Measurements from ENCODE around the gene CMSS1. TPM values are rescaled to one million over a fixed set of nuclear protein-coding genes. Genes with fewer than 3 reads are reported as not detected.

The CMSS1 gene
- polyA plus RNA-seq, 1 of the 3 experiments (the other 2 are of a cell fraction), result 9.1 TPM

- 91% methylated on average over 7 of the region's 7 CpGs for WGBS (ENCODE audit: low lambda C conversion rate)
- H3K4me2 ChIP-seq, result no peak overlapping the region
Measured at GRCh38 chr3:100076731-100077529, 259.3 kb downstream of the CMSS1 start.

More at GRCh38 chr3:100076731-100077529, 259.3 kb downstream of the CMSS1 start:
- H3K4me3 ChIP-seq (ENCODE audit: low read depth in 2 of 2, low read length in 1 of 2), result no peak overlapping the region
- TF ChIP-seq RAD21 (IDR thresholded peaks at IDR 0.05; ENCODE audit: low read length), result no peak
- no peak for TF ChIP-seq JUND (IDR thresholded peaks at IDR 0.05)
- no peak for TF ChIP-seq CTCF (IDR thresholded peaks at IDR 0.05)
- no peak for TF ChIP-seq TCF12 (IDR thresholded peaks at IDR 0.05)
- no peak for TF ChIP-seq MEF2A (IDR thresholded peaks at IDR 0.05; ENCODE audit: borderline replicate concordance, low read depth)
- no peak for TF ChIP-seq FOXM1 (IDR thresholded peaks at IDR 0.05; ENCODE audit: low read depth)
- TF ChIP-seq RCOR1 (IDR thresholded peaks at IDR 0.05; ENCODE audit: low read length), result no peak
- TF ChIP-seq USF2 (IDR thresholded peaks at IDR 0.05; ENCODE audit: borderline replicate concordance, low read depth, low read length), result no peak
- TF ChIP-seq, protein P1, sequence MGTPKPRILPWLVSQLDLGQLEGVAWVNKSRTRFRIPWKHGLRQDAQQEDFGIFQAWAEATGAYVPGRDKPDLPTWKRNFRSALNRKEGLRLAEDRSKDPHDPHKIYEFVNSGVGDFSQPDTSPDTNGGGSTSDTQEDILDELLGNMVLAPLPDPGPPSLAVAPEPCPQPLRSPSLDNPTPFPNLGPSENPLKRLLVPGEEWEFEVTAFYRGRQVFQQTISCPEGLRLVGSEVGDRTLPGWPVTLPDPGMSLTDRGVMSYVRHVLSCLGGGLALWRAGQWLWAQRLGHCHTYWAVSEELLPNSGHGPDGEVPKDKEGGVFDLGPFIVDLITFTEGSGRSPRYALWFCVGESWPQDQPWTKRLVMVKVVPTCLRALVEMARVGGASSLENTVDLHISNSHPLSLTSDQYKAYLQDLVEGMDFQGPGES (IDR thresholded peaks at IDR 0.05; ENCODE audit: low read depth, low read length), result no peak
- TF ChIP-seq GATA2 (CRISPR knock-in tag; IDR thresholded peaks at IDR 0.05), result no peak
- TF ChIP-seq TEAD4 (IDR thresholded peaks at IDR 0.05; ENCODE audit: borderline replicate concordance, insufficient read depth), result no peak
- no peak for TF ChIP-seq POLR2AphosphoS5 (IDR thresholded peaks at IDR 0.05; ENCODE audit: low read depth, low read length)
- no peak for TF ChIP-seq RFX5 (IDR thresholded peaks at IDR 0.05; ENCODE audit: low read length)
- TF ChIP-seq, protein P2, sequence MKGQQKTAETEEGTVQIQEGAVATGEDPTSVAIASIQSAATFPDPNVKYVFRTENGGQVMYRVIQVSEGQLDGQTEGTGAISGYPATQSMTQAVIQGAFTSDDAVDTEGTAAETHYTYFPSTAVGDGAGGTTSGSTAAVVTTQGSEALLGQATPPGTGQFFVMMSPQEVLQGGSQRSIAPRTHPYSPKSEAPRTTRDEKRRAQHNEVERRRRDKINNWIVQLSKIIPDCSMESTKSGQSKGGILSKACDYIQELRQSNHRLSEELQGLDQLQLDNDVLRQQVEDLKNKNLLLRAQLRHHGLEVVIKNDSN (IDR thresholded peaks at IDR 0.05; ENCODE audit: borderline replicate concordance, low read depth), result no peak
- TF ChIP-seq MXI1 (IDR thresholded peaks at IDR 0.05; ENCODE audit: low read depth, low read length), result no peak
- TF ChIP-seq YY1 (IDR thresholded peaks at IDR 0.05; ENCODE audit: low read depth), result no peak
- no peak for TF ChIP-seq MAX (IDR thresholded peaks at IDR 0.05; ENCODE audit: low read depth)
- TF ChIP-seq NRF1 (IDR thresholded peaks at IDR 0.05; ENCODE audit: low read depth, low read length), result no peak
- H4K20me1 ChIP-seq (ENCODE audit: insufficient read depth), result no peaks in the 10 kb centered on the region
- no peak overlapping the region for H2AFZ ChIP-seq (ENCODE audit: low read depth)
- H3K27me3 ChIP-seq (ENCODE audit: insufficient read depth), result no peaks in the 10 kb centered on the region
- H3K9me2 ChIP-seq, result no peaks in the 10 kb centered on the region
- no peak for DNase-seq
- no peaks in the 10 kb centered on the region for H3K4me1 ChIP-seq (ENCODE audit: control insufficient read depth in 1 of 2, insufficient read depth in 2 of 2, low read depth in 1 of 2, low read length in 1 of 2)
- ChIA-PET POLR2A (no interaction called here), CTCF (interaction anchor here (2.8 to 10.4 kb wide), 3 partner anchors 8 to 233 kb away, joined by 8 to 116 read pairs (median 10); no protein-coding TSS in a partner anchor)
- H3K9ac ChIP-seq, result no peak overlapping the region
- H3K79me2 ChIP-seq (ENCODE audit: insufficient read depth), result no peaks in the 10 kb centered on the region
- no peak overlapping the region for H3K27ac ChIP-seq (ENCODE audit: low read depth in 2 of 2, low read length in 1 of 2)
- H3K36me3 ChIP-seq (replicated peaks in 1 of 2; ENCODE audit: control insufficient read depth in 1 of 2, insufficient read depth in 2 of 2, low read length in 1 of 2), result no peaks in the 10 kb centered on the region
- no peaks in the 10 kb centered on the region for H3K9me3 ChIP-seq
- H3F3A ChIP-seq (replicated peaks; ENCODE audit: insufficient read depth), result no peaks in the 10 kb centered on the region

Data from SK-N-SH (cell line).